Measurements from ENCODE around the gene HOXA6. TPM values are rescaled to one million over a fixed set of nuclear protein-coding genes. Genes with fewer than 3 reads are reported as not detected.

The HOXA6 gene
- total RNA-seq, 1 experiment from 2014 or later: not detected

DNA sequence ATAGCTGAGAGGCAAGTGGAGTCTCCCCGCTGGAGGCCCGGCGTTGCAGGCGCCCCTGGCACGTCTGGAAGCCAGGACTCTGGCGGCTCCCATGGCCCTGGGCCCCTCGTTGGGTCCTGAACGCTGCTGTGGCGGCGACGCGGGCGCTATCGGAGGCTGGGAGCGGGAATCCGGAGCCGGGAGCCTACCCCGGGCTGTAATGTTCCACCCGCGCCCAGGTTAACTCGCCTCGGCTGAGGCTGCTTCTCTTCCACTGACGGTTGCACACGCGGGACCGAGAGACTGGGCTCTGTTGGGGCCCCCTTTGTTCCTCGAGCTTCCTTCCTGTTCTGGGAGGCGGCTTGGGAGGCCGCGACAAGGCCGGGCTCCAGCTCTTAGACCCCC, 2.8 kb downstream of the HOXA6 start:
- Mint-ChIP-seq H3K36me3 (ENCODE audit: insufficient read depth in 1 of 3, low read depth in 3 of 3) (no peaks in the 10 kb centered on the region; a peak in 3 of 7 replicates), H3K9me3 (peaks cover 19 to 28% of the 10 kb centered on the region in 2 experiments), H3K4me1 (peaks cover 5 to 24% of the 10 kb centered on the region in 2 experiments), H3K27ac (no peak overlapping the region), H3K4me3 (no peak overlapping the region), H3K27me3 (ENCODE audit: low read depth) (peaks cover 100% of the 10 kb centered on the region)
- H3T11ph ChIP-seq (ENCODE audit: low read length): no peak overlapping the region
- H3K14ac ChIP-seq (ENCODE audit: insufficient read depth, low read length): no peak overlapping the region
- H2BK20ac ChIP-seq (ENCODE audit: low read depth, low read length, poor library complexity, severe bottlenecking): no peak overlapping the region
- DNase-seq: no peak
- TF ChIP-seq, protein P1, sequence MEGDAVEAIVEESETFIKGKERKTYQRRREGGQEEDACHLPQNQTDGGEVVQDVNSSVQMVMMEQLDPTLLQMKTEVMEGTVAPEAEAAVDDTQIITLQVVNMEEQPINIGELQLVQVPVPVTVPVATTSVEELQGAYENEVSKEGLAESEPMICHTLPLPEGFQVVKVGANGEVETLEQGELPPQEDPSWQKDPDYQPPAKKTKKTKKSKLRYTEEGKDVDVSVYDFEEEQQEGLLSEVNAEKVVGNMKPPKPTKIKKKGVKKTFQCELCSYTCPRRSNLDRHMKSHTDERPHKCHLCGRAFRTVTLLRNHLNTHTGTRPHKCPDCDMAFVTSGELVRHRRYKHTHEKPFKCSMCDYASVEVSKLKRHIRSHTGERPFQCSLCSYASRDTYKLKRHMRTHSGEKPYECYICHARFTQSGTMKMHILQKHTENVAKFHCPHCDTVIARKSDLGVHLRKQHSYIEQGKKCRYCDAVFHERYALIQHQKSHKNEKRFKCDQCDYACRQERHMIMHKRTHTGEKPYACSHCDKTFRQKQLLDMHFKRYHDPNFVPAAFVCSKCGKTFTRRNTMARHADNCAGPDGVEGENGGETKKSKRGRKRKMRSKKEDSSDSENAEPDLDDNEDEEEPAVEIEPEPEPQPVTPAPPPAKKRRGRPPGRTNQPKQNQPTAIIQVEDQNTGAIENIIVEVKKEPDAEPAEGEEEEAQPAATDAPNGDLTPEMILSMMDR (conservative IDR thresholded peaks at IDR 0.05): no peak
- H4K5ac ChIP-seq (ENCODE audit: insufficient read length, low read depth, low read length): no peak overlapping the region
- no peak overlapping the region for H2BK120ac ChIP-seq (ENCODE audit: low read depth, low read length, poor library complexity, severe bottlenecking)
- H3K27ac ChIP-seq (ENCODE audit: insufficient read length, low read depth, low read length): no peak overlapping the region
- no peak overlapping the region for H2BK15ac ChIP-seq (ENCODE audit: low read depth, low read length)
- peaks cover 14% of the 10 kb centered on the region for H3K23me2 ChIP-seq (ENCODE audit: insufficient read length, low read depth, low read length, poor library complexity, severe bottlenecking)
- no peak overlapping the region for H3K4me2 ChIP-seq (ENCODE audit: insufficient read depth, insufficient read length, low read length)
- no peak overlapping the region for H2BK12ac ChIP-seq (ENCODE audit: insufficient read length, low read depth, low read length)
- no CpG with 5 or more reads among the region's 31 CpGs for WGBS (ENCODE audit: extremely low coverage, insufficient read length, low lambda C conversion rate)
- H3K9ac ChIP-seq (ENCODE audit: extremely low read depth, insufficient read length, low read length): no peak overlapping the region
- no peaks in the 10 kb centered on the region for H3K79me2 ChIP-seq (ENCODE audit: insufficient read depth, low read length)
- H2AFZ ChIP-seq (ENCODE audit: low read length): no peak overlapping the region
- no peak overlapping the region for H4K8ac ChIP-seq (replicated peaks; ENCODE audit: insufficient read length, low read depth, low read length)
- peaks cover 96% of the 10 kb centered on the region for H3K27me3 ChIP-seq (ENCODE audit: insufficient read depth, low read length)
- no peaks in the 10 kb centered on the region for H3K4me1 ChIP-seq (ENCODE audit: insufficient read depth, low read length)
- no peak overlapping the region for H3K4ac ChIP-seq (ENCODE audit: low read depth, low read length)
- H3K23ac ChIP-seq (ENCODE audit: insufficient read length, low read depth, low read length): no peak overlapping the region
- no peaks in the 10 kb centered on the region for H3K79me1 ChIP-seq (ENCODE audit: insufficient read depth, low read depth, low read length, poor library complexity, severe bottlenecking)
- no peak overlapping the region for H3K56ac ChIP-seq (ENCODE audit: insufficient read length, low read depth, low read length)
- no peak overlapping the region for H4K91ac ChIP-seq (ENCODE audit: insufficient read length, low read depth, low read length)
- no peaks in the 10 kb centered on the region for H3K9me3 ChIP-seq (ENCODE audit: control insufficient read depth, low read depth, low read length)
- no peak overlapping the region for H2BK5ac ChIP-seq (ENCODE audit: insufficient read length, low read length)
- no peaks in the 10 kb centered on the region for H4K20me1 ChIP-seq (ENCODE audit: control insufficient read depth, insufficient read depth, insufficient read length)
- no peak overlapping the region for H2AK5ac ChIP-seq (ENCODE audit: insufficient read length, low read length)
- H3K18ac ChIP-seq (ENCODE audit: insufficient read length, low read depth, low read length): no peak overlapping the region

Data from H9 (cell line).